Measurements from ENCODE around the gene CLBA1. TPM values are rescaled to one million over a fixed set of nuclear protein-coding genes. Genes with fewer than 3 reads are reported as not detected.

CLBA1 gene
- total and polyA plus RNA-seq, 2 experiments from 2014 or later: 7.7 to 10.4 TPM

GRCh38 chr14:105021656-105022275 is 36.2 kb downstream of the CLBA1 start:
- Histone ChIP-seq H3K9me3 (ENCODE audit: low read depth) (no peaks in the 10 kb centered on the region), H3K27me3 (replicated peaks; ENCODE audit: insufficient read depth) (no peaks in the 10 kb centered on the region), H2AFZ (peak overlapping the region; percentile 81), H3K9ac (peak overlapping the region; percentile 94), H3K36me3 (ENCODE audit: low read depth) (no peaks in the 10 kb centered on the region), H3K4me2 (ENCODE audit: unreplicated experiment) (peak overlapping the region; percentile 96), H3K27ac (peak overlapping the region; percentile 94), H3K79me2 (ENCODE audit: insufficient read depth) (peaks cover 53% of the 10 kb centered on the region), H3K4me3 (peak overlapping the region; percentile 97), H3K4me1 (ENCODE audit: insufficient read depth) (peaks cover 41% of the 10 kb centered on the region), H3F3A (ENCODE audit: insufficient read depth) (peaks cover 52% of the 10 kb centered on the region), H3K9me2 (ENCODE audit: insufficient read depth) (no peaks in the 10 kb centered on the region), H4K20me1 (ENCODE audit: insufficient read depth) (no peaks in the 10 kb centered on the region)
- in situ Hi-C loops (cut with MboI): no loop called here
- peak; percentile 50 for DNase-seq
- 11 to 13% methylated on average over 20 of the region's 20 CpGs for WGBS, 2 experiments (ENCODE audit: low coverage in 1 of 2, low lambda C conversion rate in 2 of 2, missing lambda C conversion rate in 2 of 2)
- TF ChIP-seq EZH2 (IDR thresholded peaks at IDR 0.05; ENCODE audit: insufficient read depth, poor library complexity, severe bottlenecking): no peak

GRCh38 chr14:105022276-105022670 is 36.7 kb downstream of the CLBA1 start:
- in situ Hi-C loops (cut with MboI): no loop called here
- peak overlapping the region; percentile 94 for H3K27ac ChIP-seq

GRCh38 chr14:105023144-105023543 is 37.6 kb downstream of the CLBA1 start:
- Histone ChIP-seq H3K79me2 (ENCODE audit: insufficient read depth) (peaks cover 39% of the 10 kb centered on the region), H3K36me3 (ENCODE audit: low read depth) (no peaks in the 10 kb centered on the region), H2AFZ (no peak overlapping the region), H3K9me2 (ENCODE audit: insufficient read depth) (no peaks in the 10 kb centered on the region), H3K4me1 (ENCODE audit: insufficient read depth) (peaks cover 51% of the 10 kb centered on the region), H3K9me3 (ENCODE audit: low read depth) (no peaks in the 10 kb centered on the region), H4K20me1 (ENCODE audit: insufficient read depth) (no peaks in the 10 kb centered on the region), H3K27ac (peak overlapping the region; percentile 94), H3K4me3 (0 out of 2 replicates have a peak overlapping the region, but pooled peaks have one; percentile 37), H3K9ac (peak overlapping the region; percentile 54), H3K4me2 (ENCODE audit: unreplicated experiment) (peak overlapping the region; percentile 96), H3K27me3 (replicated peaks; ENCODE audit: insufficient read depth) (no peaks in the 10 kb centered on the region), H3F3A (ENCODE audit: insufficient read depth) (peaks cover 64% of the 10 kb centered on the region)
- in situ Hi-C loops (cut with MboI): no loop called here
- TF ChIP-seq EZH2 (IDR thresholded peaks at IDR 0.05; ENCODE audit: insufficient read depth, poor library complexity, severe bottlenecking): no peak
- TF ChIP-seq EZH2phosphoT487 (IDR thresholded peaks at IDR 0.05; ENCODE audit: insufficient read depth, low read depth): no peak
- peak; percentile 39 for DNase-seq
- 74 to 78% methylated on average over 11 of the region's 11 CpGs for WGBS, 2 experiments (ENCODE audit: low coverage in 1 of 2, low lambda C conversion rate in 2 of 2, missing lambda C conversion rate in 2 of 2)

More at GRCh38 chr14:105022276-105022670, 36.7 kb downstream of the CLBA1 start:
- H3K27me3 ChIP-seq (replicated peaks; ENCODE audit: insufficient read depth): no peaks in the 10 kb centered on the region
- no peaks in the 10 kb centered on the region for H3K9me3 ChIP-seq (ENCODE audit: low read depth)
- no peak overlapping the region for H2AFZ ChIP-seq
- peak; percentile 36 for DNase-seq
- H4K20me1 ChIP-seq (ENCODE audit: insufficient read depth): no peaks in the 10 kb centered on the region
- H3K4me3 ChIP-seq: peak overlapping the region; percentile 97
- TF ChIP-seq EZH2 (IDR thresholded peaks at IDR 0.05; ENCODE audit: insufficient read depth, poor library complexity, severe bottlenecking) (no peak), EZH2phosphoT487 (IDR thresholded peaks at IDR 0.05; ENCODE audit: insufficient read depth, low read depth) (no peak)
- peak overlapping the region; percentile 94 for H3K9ac ChIP-seq
- H3K4me1 ChIP-seq (ENCODE audit: insufficient read depth): peaks cover 42% of the 10 kb centered on the region
- peaks cover 48% of the 10 kb centered on the region for H3K79me2 ChIP-seq (ENCODE audit: insufficient read depth)
- no peaks in the 10 kb centered on the region for H3K9me2 ChIP-seq (ENCODE audit: insufficient read depth)
- H3K4me2 ChIP-seq (ENCODE audit: unreplicated experiment): peak overlapping the region; percentile 96
- no peaks in the 10 kb centered on the region for H3K36me3 ChIP-seq (ENCODE audit: low read depth)
- WGBS, 2 experiments (ENCODE audit: low coverage in 1 of 2, low lambda C conversion rate in 2 of 2, missing lambda C conversion rate in 2 of 2): 96 to 100% methylated on average over 2 of the region's 2 CpGs
- H3F3A ChIP-seq (ENCODE audit: insufficient read depth): peaks cover 55% of the 10 kb centered on the region

- peak; percentile 78 for DNase-seq
- peaks cover 71% of the 10 kb centered on the region for H3F3A ChIP-seq (ENCODE audit: insufficient read depth)
- in situ Hi-C loops (cut with MboI): no loop called here
- no peaks in the 10 kb centered on the region for H3K9me3 ChIP-seq (ENCODE audit: low read depth)
- TF ChIP-seq EZH2phosphoT487 (IDR thresholded peaks at IDR 0.05; ENCODE audit: insufficient read depth, low read depth) (no peak), EZH2 (IDR thresholded peaks at IDR 0.05; ENCODE audit: insufficient read depth, poor library complexity, severe bottlenecking) (no peak)
- H3K4me3 ChIP-seq: peak overlapping the region; percentile 37
- no peak overlapping the region for H2AFZ ChIP-seq
- H3K27me3 ChIP-seq (replicated peaks; ENCODE audit: insufficient read depth): no peaks in the 10 kb centered on the region
- peaks cover 31% of the 10 kb centered on the region for H3K79me2 ChIP-seq (ENCODE audit: insufficient read depth)
- H3K27ac ChIP-seq: peak overlapping the region; percentile 94
- peaks cover 55% of the 10 kb centered on the region for H3K4me1 ChIP-seq (ENCODE audit: insufficient read depth)
- WGBS, 2 experiments (ENCODE audit: low coverage in 1 of 2, low lambda C conversion rate in 2 of 2, missing lambda C conversion rate in 2 of 2): 71 to 73% methylated on average over 4 of the region's 4 CpGs
- H4K20me1 ChIP-seq (ENCODE audit: insufficient read depth): no peaks in the 10 kb centered on the region
- H3K9ac ChIP-seq: peak overlapping the region; percentile 54
- no peaks in the 10 kb centered on the region for H3K9me2 ChIP-seq (ENCODE audit: insufficient read depth)
- H3K4me2 ChIP-seq (ENCODE audit: unreplicated experiment): peak overlapping the region; percentile 96
- H3K36me3 ChIP-seq (ENCODE audit: low read depth): no peaks in the 10 kb centered on the region
These were observed 38.3 kb downstream of the CLBA1 start for GRCh38 chr14:105023791-105024480.

Measured in GM23248 (cell line).